Hematopoietic multipotent progenitor cell treated with erythropoietin and hydrocortisone succinate and interleukin-3 and kit ligand, for 4 days (in vitro differentiated cells): ENCODE measurements around the gene AIFM3.
A peak's percentile ranks its signal among the peaks of the same experiment; 100 is the strongest.
"Not testable (repeated sequence)": the region's sequence is repeated elsewhere in the genome, so short reads cannot be mapped to it uniquely, and the experiment has no call there.

ENCODE experiments used
- DNase-seq: peaks from one replicate; pipeline ENCODE4 v3.0.0-alpha.2; 2015

Gene AIFM3, protein sequence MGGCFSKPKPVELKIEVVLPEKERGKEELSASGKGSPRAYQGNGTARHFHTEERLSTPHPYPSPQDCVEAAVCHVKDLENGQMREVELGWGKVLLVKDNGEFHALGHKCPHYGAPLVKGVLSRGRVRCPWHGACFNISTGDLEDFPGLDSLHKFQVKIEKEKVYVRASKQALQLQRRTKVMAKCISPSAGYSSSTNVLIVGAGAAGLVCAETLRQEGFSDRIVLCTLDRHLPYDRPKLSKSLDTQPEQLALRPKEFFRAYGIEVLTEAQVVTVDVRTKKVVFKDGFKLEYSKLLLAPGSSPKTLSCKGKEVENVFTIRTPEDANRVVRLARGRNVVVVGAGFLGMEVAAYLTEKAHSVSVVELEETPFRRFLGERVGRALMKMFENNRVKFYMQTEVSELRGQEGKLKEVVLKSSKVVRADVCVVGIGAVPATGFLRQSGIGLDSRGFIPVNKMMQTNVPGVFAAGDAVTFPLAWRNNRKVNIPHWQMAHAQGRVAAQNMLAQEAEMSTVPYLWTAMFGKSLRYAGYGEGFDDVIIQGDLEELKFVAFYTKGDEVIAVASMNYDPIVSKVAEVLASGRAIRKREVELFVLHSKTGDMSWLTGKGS

DNA sequence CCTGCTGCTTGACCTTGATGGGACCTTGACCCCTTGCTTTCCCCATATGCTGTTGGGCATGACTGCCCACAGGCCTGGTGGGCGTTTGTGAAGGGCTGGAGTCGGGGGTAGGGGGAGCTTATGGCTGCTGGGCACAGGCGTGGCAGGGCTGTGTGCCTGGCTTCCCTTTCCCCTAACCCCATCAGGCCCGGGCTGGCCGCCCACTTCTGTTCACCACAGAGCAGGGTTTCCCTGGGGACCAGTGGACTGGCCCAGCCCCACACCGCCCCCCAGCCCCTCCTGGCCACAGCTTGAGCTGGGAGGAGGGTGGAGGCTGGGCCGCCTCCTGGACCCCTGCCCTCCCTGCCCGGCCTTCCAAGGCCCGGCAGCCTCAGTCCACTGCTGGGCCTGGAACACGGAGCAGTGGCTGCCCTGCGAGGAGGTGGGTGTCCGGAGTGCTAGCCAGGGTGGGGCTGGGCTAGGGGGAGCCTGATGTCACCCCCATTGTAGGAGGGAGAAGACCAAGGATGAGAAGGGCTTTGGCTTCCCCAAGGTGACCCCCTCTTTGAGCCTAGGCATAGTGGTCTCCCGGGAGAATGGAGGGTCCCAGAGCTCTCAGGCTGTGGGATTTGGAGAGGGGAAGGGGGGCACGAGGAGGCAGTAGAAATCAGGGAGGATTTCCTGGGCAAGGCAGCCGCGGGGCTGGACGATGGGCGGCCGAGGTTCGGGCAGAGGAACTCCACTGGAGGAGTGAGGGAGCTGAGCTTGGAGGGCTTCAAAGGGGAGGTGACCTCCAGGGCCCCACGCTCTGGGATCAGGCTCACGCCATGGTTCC, at the start of gene AIFM3:
AIFM3 (plus strand) TSS at position 373 of the 814 bp plus-strand sequence. CDS start 690 bp downstream, outside the sequence.
- no peak for DNase-seq

DNA sequence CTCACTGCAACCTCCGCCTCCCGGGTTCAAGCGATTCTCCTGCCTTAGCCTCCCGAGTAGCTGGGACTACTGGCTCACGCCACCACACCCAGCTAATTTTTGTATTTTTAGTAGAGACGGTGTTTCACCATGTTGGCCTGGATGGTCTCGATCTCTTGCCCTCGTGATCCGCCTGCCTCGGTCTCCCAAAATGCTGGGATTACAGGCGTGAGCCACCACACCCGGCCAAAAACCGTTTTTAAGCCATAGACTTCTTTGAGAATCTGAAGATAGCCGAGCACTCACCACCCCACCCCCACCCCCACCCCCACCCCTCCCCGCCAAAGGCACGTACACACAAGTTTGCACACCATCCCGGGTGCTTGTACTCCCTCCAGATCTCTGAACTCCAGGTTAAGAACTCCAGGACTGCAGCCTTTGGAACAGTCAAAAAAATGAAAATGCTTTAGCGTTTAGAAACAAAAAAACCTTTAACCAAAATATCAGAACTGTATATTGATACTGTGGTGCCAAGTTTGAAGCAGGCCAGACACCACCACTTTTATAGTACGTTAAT, 48.3 kb upstream of the AIFM3 start:
- DNase-seq, result peak; percentile 40

DNA sequence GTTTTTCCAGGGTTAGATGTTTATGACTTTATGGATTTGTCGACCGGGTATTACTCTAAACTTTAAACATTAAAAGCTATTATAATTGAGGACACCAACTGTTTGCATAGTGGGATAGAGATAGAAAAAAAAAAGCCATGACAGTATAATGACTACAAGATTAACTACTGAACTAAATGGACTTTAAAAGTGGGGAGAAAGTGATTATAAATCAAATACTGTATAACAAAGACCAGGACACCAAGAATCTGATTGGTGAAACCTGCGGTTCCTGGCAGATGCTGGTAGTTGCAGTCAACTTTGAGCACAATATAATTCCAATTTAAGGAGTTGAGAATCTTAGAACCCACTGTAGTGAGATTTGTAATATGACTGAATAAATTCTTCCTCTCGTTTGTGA, 47.3 kb upstream of the AIFM3 start:
- no peak for DNase-seq

DNA sequence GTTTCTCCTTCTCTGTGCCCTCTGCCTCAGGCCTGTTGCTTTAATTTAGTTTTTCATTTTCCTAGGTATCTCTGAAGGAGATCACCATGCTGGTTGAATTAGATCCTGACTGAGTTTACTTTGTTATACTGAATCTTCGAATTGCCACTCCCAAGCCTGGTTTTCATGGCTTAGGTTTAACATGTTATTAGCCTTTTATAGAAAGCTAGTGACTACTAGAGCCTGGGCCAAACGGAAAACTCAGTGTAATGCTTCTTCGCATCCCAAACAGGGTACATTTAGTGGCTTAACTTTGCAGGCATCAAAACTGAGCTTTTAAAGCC, 46.2 kb upstream of the AIFM3 start:
- DNase-seq, result no peak

DNA sequence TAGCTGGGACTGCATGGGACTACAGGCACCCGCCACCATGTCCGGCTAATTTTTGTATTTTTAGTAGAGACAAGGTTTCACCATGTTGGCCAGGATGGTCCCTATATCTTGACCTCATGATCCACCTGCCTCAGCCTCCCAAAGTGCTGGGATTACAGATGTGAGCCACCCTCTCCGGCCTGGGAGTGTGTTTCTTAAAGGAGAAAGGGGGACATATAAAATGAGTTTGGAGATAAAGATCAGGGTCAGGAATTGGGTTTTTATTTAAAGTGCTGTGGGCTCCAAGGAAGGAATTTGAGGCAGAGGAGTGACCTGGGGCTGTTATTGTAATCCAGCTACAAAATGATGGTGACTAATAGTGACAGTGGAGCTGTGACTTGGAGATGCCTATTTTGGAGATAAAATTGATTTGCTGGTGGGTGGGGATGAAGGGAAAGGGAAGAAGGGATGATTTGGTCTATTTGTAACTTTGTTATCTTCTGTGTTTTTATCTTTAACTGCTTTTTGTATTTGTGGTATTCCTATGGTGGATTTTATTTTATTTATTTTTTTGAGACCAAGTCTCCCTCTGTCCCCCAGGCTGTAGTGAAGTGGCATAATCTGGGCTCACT, 44.8 kb upstream of the AIFM3 start:
- no peak for DNase-seq

DNA sequence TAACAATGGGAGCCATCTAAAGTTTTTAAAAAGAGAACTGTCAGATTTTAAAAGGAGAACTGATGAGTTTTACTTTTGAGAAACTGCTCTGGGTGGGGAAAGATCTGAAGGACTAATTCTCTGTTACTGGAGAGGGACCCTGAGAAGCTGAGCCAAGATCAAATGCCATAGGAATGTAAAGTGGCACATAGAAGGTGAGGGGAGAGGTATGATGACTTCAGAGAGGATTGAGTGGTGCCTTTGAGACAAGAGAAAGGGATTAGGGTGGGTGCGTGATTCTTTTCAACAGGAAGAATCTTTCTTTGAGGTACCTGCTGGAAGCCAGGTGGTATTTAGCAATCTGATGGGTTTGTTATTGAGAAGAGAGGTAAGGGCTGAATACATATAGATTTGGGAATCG, 40.8 kb upstream of the AIFM3 start:
- DNase-seq, result no peak

DNA sequence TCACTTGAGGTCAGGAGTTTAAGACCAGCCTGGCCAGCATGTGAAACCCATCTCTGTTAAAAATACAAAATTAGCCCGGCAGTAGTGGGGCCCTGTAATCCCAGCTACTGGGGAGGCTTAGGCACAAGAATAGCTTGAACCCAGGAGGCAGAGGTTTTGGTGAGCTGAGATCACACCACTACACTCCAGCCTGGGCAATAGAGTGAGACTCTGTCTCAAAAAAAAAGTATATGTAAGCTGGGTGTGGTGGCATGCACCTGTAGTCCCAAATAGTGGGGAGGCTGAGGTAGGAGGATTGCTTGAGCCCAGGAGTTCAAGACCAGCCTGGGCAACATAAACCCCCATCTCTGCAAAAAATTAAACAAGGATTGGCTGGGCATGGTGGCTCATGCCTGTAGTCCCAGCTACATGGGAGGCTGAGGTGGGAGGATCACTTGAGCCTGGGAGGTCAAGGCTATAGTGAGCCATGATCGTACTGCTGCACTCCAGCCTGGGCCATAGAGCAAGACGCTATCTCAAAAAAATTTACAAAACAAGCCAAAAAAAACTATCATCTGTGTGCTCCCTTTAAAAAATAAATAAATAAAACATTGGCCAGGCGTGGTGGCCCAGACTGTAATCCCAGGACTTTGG, 39.0 kb upstream of the AIFM3 start:
- no peak for DNase-seq

DNA sequence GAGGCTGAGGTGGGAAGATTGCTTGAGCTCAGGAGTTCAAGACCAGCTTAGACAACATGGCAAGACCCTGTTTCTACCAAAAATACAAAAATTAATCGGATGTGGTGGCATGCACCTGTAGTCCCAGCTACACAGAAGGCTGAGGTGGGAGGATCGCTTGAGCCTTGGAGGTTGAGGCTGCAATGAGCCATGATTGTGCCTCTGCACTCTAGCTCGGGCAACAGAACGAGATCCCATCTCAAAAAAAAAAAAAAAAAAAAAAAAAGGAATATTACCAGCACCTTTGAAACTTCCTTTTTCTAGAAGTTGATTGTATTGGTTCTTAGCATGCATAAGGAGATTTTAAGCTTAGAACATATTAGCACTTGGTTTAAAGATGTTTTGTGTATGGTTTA, 38.5 kb upstream of the AIFM3 start:
- DNase-seq, result no peak

DNA sequence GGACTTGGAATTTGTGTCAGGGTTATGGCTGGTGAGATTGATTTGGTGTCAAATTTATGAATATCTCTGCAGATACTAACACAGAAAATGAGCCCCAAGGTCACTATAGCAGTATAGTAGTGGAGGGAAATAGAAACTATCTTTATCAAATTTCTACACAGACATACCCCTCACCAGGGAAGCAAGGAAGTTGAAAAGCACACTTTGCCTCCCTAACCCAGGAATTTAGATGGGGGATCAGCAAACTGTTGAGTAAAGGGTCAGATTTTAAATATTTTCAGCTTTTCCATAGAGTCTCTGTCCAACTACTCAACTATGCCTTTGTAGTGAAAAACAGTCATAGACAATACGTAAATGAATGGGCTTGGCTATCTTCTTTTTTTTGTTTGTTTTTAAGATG, 37.1 kb upstream of the AIFM3 start:
- no peak for DNase-seq

DNA sequence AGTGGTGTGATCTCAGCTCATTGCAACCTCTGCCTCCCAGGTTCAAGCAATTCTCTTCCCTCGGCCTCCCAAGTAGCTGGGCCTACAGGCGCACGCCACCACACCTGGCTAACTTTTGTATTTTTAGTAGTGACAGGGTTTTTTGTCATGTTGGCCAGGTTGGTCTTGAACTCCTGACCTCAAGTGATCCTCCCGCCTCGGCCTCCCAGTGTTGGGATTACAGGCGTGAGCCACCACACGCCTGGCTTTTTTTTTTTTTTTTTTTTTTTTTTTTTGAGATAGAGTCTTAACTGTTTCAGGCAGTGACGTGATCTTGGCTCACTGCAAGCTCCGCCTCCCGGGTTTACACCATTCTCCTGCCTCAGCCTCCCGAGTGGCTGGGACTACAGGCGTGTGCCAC, 36.6 kb upstream of the AIFM3 start:
- DNase-seq, result not testable (repeated sequence)

DNA sequence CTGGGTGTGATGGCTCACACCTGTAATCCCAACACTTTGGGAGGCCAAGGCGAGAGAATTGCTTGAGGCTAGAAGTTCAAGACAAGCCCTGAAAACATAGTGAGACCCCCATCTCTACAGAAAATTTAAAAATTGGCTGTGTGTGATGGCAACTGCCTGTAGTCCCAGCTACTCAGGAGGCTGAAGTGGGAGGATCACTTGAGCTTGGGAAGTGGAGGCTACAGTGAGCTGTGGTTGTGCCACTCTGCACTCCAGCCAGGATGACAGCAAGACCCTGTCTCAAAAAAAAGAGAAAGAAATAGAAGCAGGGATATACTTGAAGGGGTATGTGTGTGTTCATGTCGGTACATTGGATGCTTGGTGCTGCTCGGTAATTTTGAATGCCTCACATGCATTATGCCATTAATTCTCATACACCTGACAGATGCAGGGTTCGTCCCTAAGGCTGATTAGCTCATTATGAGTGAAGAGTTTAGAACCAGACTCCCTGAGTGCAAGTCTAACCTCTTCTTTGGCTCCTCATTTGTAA, 35.9 kb upstream of the AIFM3 start:
- no peak for DNase-seq

DNA sequence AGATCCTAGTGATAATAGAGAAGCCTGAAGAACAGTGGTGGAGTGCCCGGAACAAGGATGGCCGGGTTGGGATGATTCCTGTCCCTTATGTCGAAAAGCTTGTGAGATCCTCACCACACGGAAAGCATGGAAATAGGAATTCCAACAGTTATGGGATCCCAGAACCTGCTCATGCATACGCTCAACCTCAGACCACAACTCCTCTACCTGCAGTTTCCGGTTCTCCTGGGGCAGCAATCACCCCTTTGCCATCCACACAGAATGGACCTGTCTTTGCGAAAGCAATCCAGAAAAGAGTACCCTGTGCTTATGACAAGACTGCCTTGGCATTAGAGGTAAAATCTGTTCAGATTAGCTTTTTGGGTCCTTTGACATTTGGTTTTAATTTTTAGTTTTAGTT, 33.1 kb upstream of the AIFM3 start:
- no peak for DNase-seq

DNA sequence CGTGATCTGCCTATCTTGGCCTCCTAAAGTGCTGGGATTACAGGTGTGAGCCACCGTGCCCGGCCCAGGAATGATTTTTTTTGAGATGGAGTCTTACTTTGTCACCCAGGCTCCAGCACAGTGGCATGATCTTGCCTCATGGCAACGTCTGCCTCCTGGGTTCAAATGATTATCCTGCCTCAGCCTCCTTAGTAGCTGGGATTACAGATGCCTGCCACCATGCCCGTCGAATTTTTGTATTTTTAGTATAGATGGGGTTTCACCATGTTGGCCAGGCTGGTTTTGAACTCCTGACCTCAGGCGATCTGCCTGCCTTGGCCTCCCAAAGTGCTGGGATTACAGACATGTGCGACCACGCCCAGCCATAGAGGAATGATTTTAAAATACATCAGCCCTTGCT, 32.0 kb upstream of the AIFM3 start:
- not testable (repeated sequence) for DNase-seq

DNA sequence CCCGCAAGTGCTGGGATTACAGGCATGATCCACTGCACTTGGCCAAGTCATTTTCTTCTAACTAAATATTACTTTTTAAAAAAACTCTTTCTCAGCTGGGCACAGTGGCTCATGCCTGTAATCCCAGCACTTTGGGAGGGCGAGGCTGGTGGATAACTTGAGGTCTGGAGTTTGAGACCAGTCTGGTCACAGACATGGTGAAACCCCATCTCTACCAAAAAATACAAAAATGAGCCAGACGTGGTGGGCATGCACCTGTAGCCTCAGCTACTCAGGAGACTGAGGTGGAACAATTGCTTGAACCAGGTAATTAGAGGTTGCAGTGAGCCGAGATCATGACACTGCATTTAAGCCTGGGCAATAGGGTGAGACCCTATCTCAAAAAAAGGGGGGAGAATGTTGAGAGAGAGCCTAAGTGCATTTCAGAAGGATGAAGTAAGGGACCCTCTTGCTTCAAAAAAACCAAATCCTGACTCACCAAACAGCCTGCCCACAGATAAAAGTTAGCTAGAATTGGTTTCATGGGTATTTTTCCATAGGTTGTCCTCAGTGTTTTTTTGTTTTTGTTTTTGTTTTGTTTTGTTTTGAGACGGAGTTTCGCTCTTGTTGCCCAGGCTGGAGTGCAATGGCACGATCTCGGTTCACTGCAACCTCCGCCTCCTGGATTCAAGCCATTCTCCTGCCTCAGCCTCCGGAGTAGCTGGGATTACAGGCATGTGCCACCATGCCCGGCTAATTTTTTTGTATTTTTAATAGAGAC, 31.1 kb upstream of the AIFM3 start:
- not testable (repeated sequence) for DNase-seq

DNA sequence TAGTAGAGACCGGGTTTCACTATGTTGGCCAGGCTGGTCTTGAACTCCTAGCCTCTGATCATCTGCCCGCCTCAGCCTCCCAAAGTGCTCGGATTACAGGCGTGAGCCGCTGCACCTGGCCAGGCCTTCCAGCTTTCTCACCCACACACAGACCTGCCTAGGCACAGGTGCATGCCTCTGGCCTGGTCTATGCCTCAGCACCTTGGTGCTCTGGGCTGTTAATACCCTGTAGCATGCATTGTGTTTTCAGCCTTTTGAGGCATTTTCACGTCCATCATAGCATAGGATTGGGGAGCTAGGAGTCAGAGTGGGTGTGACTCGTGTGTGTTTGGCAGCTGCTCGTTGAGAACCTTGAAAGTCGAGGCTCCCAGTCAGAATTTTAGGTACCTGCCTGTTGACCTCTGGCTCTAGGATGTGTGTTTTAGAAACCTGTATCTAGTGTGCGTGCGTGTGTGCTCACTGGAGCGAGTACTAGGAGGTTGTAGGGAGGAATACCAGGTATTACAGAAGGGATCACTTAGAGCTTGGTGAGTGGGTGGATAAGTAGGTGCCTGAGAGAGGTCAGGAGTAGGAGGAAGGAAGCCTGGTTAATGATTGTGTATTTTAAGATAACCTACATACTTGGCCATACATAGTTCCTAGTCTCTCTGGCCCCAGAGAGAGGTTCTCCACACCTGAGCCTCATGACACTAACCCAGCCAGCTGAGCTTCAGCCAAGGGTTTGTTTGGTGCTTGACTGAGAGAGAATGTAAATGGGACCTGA, 29.8 kb upstream of the AIFM3 start:
- no peak for DNase-seq

DNA sequence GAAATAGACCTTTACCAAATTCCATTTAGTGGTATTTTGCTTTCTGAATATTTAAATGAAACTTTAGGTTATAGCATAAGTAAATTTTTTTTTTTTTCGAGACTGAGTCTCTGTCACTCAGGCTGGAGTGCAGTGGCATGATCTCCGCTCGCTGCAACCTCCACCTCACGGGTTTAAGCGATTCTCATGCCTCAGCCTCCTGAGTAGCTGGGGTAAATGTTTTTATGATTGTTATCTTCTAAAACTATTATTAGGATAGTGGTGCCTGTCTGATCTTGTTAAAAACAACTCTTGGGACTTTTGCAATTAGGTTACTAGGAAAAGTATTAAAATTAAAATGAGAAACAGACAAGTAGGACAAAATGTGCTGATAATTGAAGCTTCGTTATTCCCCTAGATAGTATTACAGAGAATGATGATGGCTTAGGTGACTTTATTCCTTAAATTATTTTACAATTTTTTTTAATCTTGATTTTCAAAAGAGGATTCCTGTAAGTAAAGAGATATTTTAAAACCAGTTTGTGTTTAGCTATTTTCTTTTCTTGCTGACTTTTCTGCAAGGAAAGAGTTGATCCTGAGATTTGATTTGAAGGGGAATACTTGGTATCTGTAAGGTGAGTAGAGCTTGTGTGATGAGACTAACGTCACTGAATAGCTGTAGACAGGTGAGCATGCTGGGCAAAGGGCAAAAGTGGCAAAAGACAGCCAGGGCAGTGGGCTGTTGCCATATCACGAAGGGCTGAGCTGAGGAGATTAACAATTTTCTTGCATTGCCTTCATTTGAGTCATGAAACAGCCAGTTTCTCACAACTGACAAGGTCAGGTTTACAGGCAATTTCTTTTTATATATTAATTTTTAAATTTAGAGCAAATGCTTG, 29.0 kb upstream of the AIFM3 start:
- no peak for DNase-seq

DNA sequence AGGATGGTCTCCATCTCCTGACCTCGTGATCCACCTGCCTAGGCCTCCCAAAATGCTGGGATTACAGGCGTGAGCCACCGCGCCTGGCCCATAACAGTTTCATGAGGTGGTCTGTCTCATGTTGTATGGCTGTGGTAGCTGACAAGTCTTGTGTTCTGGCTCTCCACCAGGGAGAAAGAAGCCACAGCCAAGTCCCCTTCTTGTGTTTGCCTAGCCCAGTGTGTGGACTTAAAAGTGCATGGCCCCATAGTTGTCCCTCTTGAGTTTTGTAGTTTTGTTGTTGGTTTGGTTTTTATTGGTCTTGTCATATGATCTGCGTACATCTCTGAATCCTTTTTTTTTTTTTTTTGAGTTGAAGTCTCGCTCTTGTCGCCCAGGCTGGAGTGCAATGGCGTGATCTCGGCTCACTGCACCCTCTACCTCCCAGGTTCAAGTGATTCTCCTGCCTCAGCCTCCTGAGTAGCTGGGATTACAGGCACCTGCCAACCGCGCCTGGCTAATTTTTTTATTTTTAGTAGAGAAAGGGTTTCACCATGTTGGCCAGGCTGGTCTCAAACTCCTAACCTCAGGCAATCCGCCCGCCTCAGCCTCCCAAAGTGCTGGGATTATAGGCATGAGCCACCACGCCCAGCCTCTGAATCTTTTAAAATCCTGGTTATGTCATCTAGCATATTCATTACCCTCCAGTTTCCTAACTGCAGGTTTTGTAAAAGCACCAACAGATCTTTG, 27.4 kb upstream of the AIFM3 start:
- not testable (repeated sequence) for DNase-seq

DNA sequence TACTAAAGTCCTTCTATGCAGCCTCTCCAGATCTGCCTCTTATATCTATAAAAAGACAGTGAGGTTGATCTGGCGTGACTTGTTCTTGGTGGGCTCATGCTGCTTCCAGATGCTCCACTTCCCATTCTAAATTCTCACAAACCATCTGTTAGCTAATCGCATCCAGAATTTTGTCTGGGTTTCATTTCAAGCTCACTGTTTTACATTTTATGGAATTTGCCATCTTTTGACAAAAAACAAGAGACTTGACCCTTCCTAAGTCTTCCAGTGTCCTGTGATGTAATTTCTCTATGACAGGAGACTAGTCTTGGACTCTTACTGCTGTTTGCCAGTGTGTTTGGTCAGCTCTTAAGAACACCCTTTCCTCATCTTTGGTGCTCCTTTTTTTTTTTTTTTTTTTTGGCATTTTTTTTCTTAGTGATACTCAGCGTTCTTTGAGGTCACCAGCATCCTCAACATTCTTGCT, 26.8 kb upstream of the AIFM3 start:
- no peak for DNase-seq

DNA sequence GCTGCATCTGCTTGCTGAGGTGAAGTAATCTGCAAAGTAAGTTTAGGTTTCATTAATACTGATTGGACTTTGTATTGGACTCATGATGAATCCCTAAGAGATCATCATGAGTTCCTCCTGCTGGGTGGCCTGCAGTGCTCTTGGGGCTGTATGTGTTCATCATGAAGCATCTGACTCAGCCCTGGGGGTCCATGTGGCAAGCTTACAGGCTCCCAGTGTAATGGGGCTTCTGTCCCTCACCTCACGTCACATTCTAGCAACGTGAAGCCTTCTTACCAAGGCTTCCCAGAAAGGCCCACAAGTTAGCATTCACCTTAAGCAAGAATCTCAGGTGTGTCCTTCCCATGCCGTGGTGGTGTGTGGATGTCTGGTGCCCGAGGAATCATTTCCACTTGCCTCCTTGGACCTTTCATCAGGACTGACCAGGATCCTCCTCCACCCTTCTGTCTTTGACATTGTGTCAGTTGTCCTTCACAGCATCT, 26.1 kb upstream of the AIFM3 start:
- no peak for DNase-seq
